ENCODE results near the gene PCED1B.

Gene PCED1B

GRCh38 chr12:47094804-47095203, 15.4 kb downstream of the PCED1B start:
- Histone ChIP-seq H3K23ac (ENCODE audit: low read length) (no peak overlapping the region), H2BK12ac (ENCODE audit: low read length) (no peak overlapping the region)
- no peak for DNase-seq

GRCh38 chr12:47095446-47096236, 16.2 kb downstream of the PCED1B start:
- no peak overlapping the region for H4K8ac ChIP-seq (ENCODE audit: low read depth, low read length)
- H3K14ac ChIP-seq (ENCODE audit: low read length), result no peak overlapping the region
- H3K27ac ChIP-seq (ENCODE audit: low read depth, low read length), result no peak overlapping the region
- no CpG with 5 or more reads among the region's 3 CpGs for WGBS (ENCODE audit: extremely low coverage, insufficient coverage, insufficient read length)
- DNase-seq, result no peak
- H3K27me3 ChIP-seq (ENCODE audit: insufficient read depth, low read length), result no peaks in the 10 kb centered on the region
- no peaks in the 10 kb centered on the region for H3K79me1 ChIP-seq (ENCODE audit: low read length)
- H2AFZ ChIP-seq (ENCODE audit: insufficient read depth, low read length, poor library complexity), result no peak overlapping the region
- H3K4me3 ChIP-seq (ENCODE audit: low read depth, low read length), result no peak overlapping the region
- no peak overlapping the region for H3K18ac ChIP-seq (ENCODE audit: low read length)
- H4K91ac ChIP-seq (ENCODE audit: low read depth, low read length), result no peak overlapping the region
- no peak overlapping the region for H3K4me2 ChIP-seq (ENCODE audit: low read length)
- peaks cover 0 to 2% of the 10 kb centered on the region in 2 experiments for H3K4me1 ChIP-seq (ENCODE audit: control insufficient read depth in 1 of 2, insufficient read depth in 2 of 2, low read length in 2 of 2)
- H3K9ac ChIP-seq (ENCODE audit: low read length), result no peak overlapping the region
- no peaks in the 10 kb centered on the region for H3K9me3 ChIP-seq (ENCODE audit: insufficient read depth, low read depth, low read length)
- H2AK5ac ChIP-seq (ENCODE audit: low read length), result no peak overlapping the region
- H2BK120ac ChIP-seq (ENCODE audit: insufficient read depth, low read length, poor library complexity), result no peak overlapping the region
- no peak overlapping the region for H3K23ac ChIP-seq (ENCODE audit: low read length)
- no peak overlapping the region for H2BK12ac ChIP-seq (ENCODE audit: low read length)
- H2BK5ac ChIP-seq (ENCODE audit: low read depth, low read length, poor library complexity), result no peak overlapping the region
- no peaks in the 10 kb centered on the region for H3K36me3 ChIP-seq (ENCODE audit: control insufficient read depth in 1 of 2, insufficient read depth in 2 of 2, low read length in 2 of 2)
- H4K12ac ChIP-seq (ENCODE audit: low read depth, low read length), result no peak overlapping the region
- H3K79me2 ChIP-seq (ENCODE audit: control insufficient read depth, insufficient read depth, low read length, poor library complexity), result no peaks in the 10 kb centered on the region
- no peak overlapping the region for H3K4ac ChIP-seq (ENCODE audit: low read depth, low read length)

More at GRCh38 chr12:47094804-47095203, 15.4 kb downstream of the PCED1B start:
- WGBS (ENCODE audit: extremely low coverage, insufficient coverage, insufficient read length), result no CpG with 5 or more reads among the region's 4 CpGs
- Histone ChIP-seq H3K18ac (ENCODE audit: low read length) (no peak overlapping the region), H3K79me2 (ENCODE audit: control insufficient read depth, insufficient read depth, low read length, poor library complexity) (no peaks in the 10 kb centered on the region), H2BK120ac (ENCODE audit: insufficient read depth, low read length, poor library complexity) (no peak overlapping the region), H3K14ac (ENCODE audit: low read length) (no peak overlapping the region), H3K4ac (ENCODE audit: low read depth, low read length) (no peak overlapping the region), H4K8ac (ENCODE audit: low read depth, low read length) (no peak overlapping the region), H3K79me1 (ENCODE audit: low read length) (no peaks in the 10 kb centered on the region), H3K4me3 (ENCODE audit: low read depth, low read length) (no peak overlapping the region), H3K4me1 (ENCODE audit: control insufficient read depth in 1 of 2, insufficient read depth in 2 of 2, low read length in 2 of 2) (peaks cover 0 to 2% of the 10 kb centered on the region in 2 experiments), H3K27me3 (ENCODE audit: insufficient read depth, low read length) (no peaks in the 10 kb centered on the region), H3K36me3 (ENCODE audit: control insufficient read depth in 1 of 2, insufficient read depth in 2 of 2, low read length in 2 of 2) (no peaks in the 10 kb centered on the region), H4K91ac (ENCODE audit: low read depth, low read length) (no peak overlapping the region), H2AFZ (ENCODE audit: insufficient read depth, low read length, poor library complexity) (no peak overlapping the region), H3K27ac (ENCODE audit: low read depth, low read length) (no peak overlapping the region), H3K9me3 (ENCODE audit: insufficient read depth, low read depth, low read length) (no peaks in the 10 kb centered on the region), H2BK5ac (ENCODE audit: low read depth, low read length, poor library complexity) (no peak overlapping the region), H3K9ac (ENCODE audit: low read length) (no peak overlapping the region), H3K4me2 (ENCODE audit: low read length) (no peak overlapping the region), H4K12ac (ENCODE audit: low read depth, low read length) (no peak overlapping the region), H2AK5ac (ENCODE audit: low read length) (no peak overlapping the region)

GRCh38 chr12:47097276-47097896, 18.0 kb downstream of the PCED1B start:
- H3K4me1 ChIP-seq (ENCODE audit: control insufficient read depth in 1 of 2, insufficient read depth in 2 of 2, low read length in 2 of 2), result peaks cover 0 to 2% of the 10 kb centered on the region in 2 experiments
- no peak overlapping the region for H2AK5ac ChIP-seq (ENCODE audit: low read length)
- no peak overlapping the region for H4K8ac ChIP-seq (ENCODE audit: low read depth, low read length)
- no peak overlapping the region for H3K18ac ChIP-seq (ENCODE audit: low read length)
- no peak overlapping the region for H3K14ac ChIP-seq (ENCODE audit: low read length)
- no peak overlapping the region for H2AFZ ChIP-seq (ENCODE audit: insufficient read depth, low read length, poor library complexity)
- no peak for DNase-seq
- H2BK120ac ChIP-seq (ENCODE audit: insufficient read depth, low read length, poor library complexity), result no peak overlapping the region
- no peak overlapping the region for H4K91ac ChIP-seq (ENCODE audit: low read depth, low read length)
- no peak overlapping the region for H3K23ac ChIP-seq (ENCODE audit: low read length)
- no peak overlapping the region for H3K4me2 ChIP-seq (ENCODE audit: low read length)
- H4K12ac ChIP-seq (ENCODE audit: low read depth, low read length), result no peak overlapping the region
- H2BK5ac ChIP-seq (ENCODE audit: low read depth, low read length, poor library complexity), result no peak overlapping the region
- H3K27me3 ChIP-seq (ENCODE audit: insufficient read depth, low read length), result no peaks in the 10 kb centered on the region
- no peak overlapping the region for H3K9ac ChIP-seq (ENCODE audit: low read length)
- H3K79me1 ChIP-seq (ENCODE audit: low read length), result no peaks in the 10 kb centered on the region
- H3K36me3 ChIP-seq (ENCODE audit: control insufficient read depth in 1 of 2, insufficient read depth in 2 of 2, low read length in 2 of 2), result no peaks in the 10 kb centered on the region
- H3K4ac ChIP-seq (ENCODE audit: low read depth, low read length), result no peak overlapping the region
- WGBS (ENCODE audit: extremely low coverage, insufficient coverage, insufficient read length), result 100% methylated on average over 1 of the region's 7 CpGs
- H3K27ac ChIP-seq (ENCODE audit: low read depth, low read length), result no peak overlapping the region
- no peaks in the 10 kb centered on the region for H3K79me2 ChIP-seq (ENCODE audit: control insufficient read depth, insufficient read depth, low read length, poor library complexity)
- H3K9me3 ChIP-seq (ENCODE audit: insufficient read depth, low read depth, low read length), result no peaks in the 10 kb centered on the region
- H2BK12ac ChIP-seq (ENCODE audit: low read length), result no peak overlapping the region
- H3K4me3 ChIP-seq (ENCODE audit: low read depth, low read length), result no peak overlapping the region

GRCh38 chr12:47098099-47098498, 18.7 kb downstream of the PCED1B start:
- Histone ChIP-seq H2BK12ac (ENCODE audit: low read length) (peak overlapping the region; percentile 68), H3K18ac (ENCODE audit: low read length) (no peak overlapping the region), H3K4me3 (ENCODE audit: low read depth, low read length) (no peak overlapping the region), H3K79me2 (ENCODE audit: control insufficient read depth, insufficient read depth, low read length, poor library complexity) (no peaks in the 10 kb centered on the region), H3K23ac (ENCODE audit: low read length) (no peak overlapping the region), H2AK5ac (ENCODE audit: low read length) (no peak overlapping the region), H3K4me1 (ENCODE audit: control insufficient read depth in 1 of 2, insufficient read depth in 2 of 2, low read length in 2 of 2) (peaks cover 0 to 2% of the 10 kb centered on the region in 2 experiments), H3K36me3 (ENCODE audit: control insufficient read depth in 1 of 2, insufficient read depth in 2 of 2, low read length in 2 of 2) (no peaks in the 10 kb centered on the region), H3K9ac (ENCODE audit: low read length) (no peak overlapping the region), H3K4me2 (ENCODE audit: low read length) (no peak overlapping the region), H3K27ac (ENCODE audit: low read depth, low read length) (no peak overlapping the region), H4K91ac (ENCODE audit: low read depth, low read length) (peak overlapping the region; percentile 38), H3K79me1 (ENCODE audit: low read length) (no peaks in the 10 kb centered on the region), H3K27me3 (ENCODE audit: insufficient read depth, low read length) (no peaks in the 10 kb centered on the region), H2BK120ac (ENCODE audit: insufficient read depth, low read length, poor library complexity) (no peak overlapping the region), H3K9me3 (ENCODE audit: insufficient read depth, low read depth, low read length) (no peaks in the 10 kb centered on the region), H2BK5ac (ENCODE audit: low read depth, low read length, poor library complexity) (no peak overlapping the region), H4K12ac (ENCODE audit: low read depth, low read length) (no peak overlapping the region), H4K8ac (ENCODE audit: low read depth, low read length) (no peak overlapping the region), H2AFZ (ENCODE audit: insufficient read depth, low read length, poor library complexity) (no peak overlapping the region), H3K4ac (ENCODE audit: low read depth, low read length) (no peak overlapping the region), H3K14ac (ENCODE audit: low read length) (no peak overlapping the region)
- no CpG with 5 or more reads among the region's 6 CpGs for WGBS (ENCODE audit: extremely low coverage, insufficient coverage, insufficient read length)
- no peak for DNase-seq

Data from trophoblast cell (in vitro differentiated cells and primary cell).